HepG2 (cell line): ENCODE data around the gene NSF. TPM values are rescaled to one million over a fixed set of nuclear protein-coding genes. Genes with fewer than 3 reads are reported as not detected.

Experiments used
- ATAC-seq: fragments of 200-7000 bp; cut with Tn5 transposase; 3 replicates; pipeline ENCODE4 v1.9.1; 2020; ENCODE audit warnings: mild to moderate bottlenecking, moderate library complexity
- BruUV-seq: library from RNA; stranded (reverse); fragments of 400-500 nt; replicated peaks from 2 replicates; lab custom pipeline; 2021; lab: Mats Ljungman, UMichigan
- CTCF ChIA-PET: fragments of 300-600 bp; formaldehyde crosslinking; extraction: SDS; loops from one replicate; lab custom pipeline; 2021; ENCODE audit warnings: low total read pairs, inconsistent platforms, low intra/inter-chr PET ratio; lab: Yijun Ruan, JAX
- POLR2A ChIA-PET: fragments of 350-600 bp; sonication (Branson Sonifier 250); formaldehyde crosslinking; loops from one replicate; lab custom pipeline; 2020; ENCODE audit warnings: antibody characterized with exemption, inconsistent platforms; lab: Yijun Ruan, JAX
- DNase-seq: peaks from one replicate; pipeline ENCODE4 v3.0.0-alpha.2; 2015; ENCODE audit warnings: low spot score
- FAIRE-seq: peaks from 3 replicates; lab custom pipeline; 2011; peaks lifted over from hg19 to GRCh38; lab: Jason Lieb, UNC
- H2AFZ ChIP-seq: one replicate; pipeline ENCODE4 v1.6.1; 2011; ENCODE audit warnings: low read length, inconsistent platforms
- H3K27ac ChIP-seq: fragments of 300-600 bp; 3 replicates; pipeline ENCODE4 v1.8.0; 2011; ENCODE audit warnings: mixed run types, mild to moderate bottlenecking, mixed read lengths, low read length, inconsistent platforms; ENCODE audit not compliant: insufficient read depth; ENCODE audit errors: extremely low read length
- H3K27me3 ChIP-seq, 2 experiments: fragments of 200-600 bp in 1 of 2; 2 replicates in 1 of 2; 3 replicates in 1 of 2; pipeline versions ENCODE4 v1.6.0 to v1.8.0; 2011; ENCODE audit warnings: low read length in 2 of 2, mild to moderate bottlenecking in 2 of 2, moderate library complexity in 2 of 2, inconsistent platforms in 1 of 2; ENCODE audit not compliant: insufficient read depth in 2 of 2, control insufficient read depth in 1 of 2
- H3K36me3 ChIP-seq, 2 experiments: fragments of 200-600 bp in 1 of 2; replicated peaks in 1 of 2; 2 replicates in 1 of 2; 3 replicates in 1 of 2; pipeline versions ENCODE4 v1.5.1 to v1.8.0; 2011; ENCODE audit warnings: low read length in 2 of 2, inconsistent platforms in 1 of 2; ENCODE audit not compliant: insufficient read depth in 2 of 2, control insufficient read depth in 1 of 2
- H3K4me1 ChIP-seq: 2 replicates; pipeline ENCODE4 v1.5.1; 2012; ENCODE audit warnings: low read length, inconsistent platforms; ENCODE audit not compliant: insufficient read depth
- H3K4me2 ChIP-seq: 2 replicates; pipeline ENCODE4 v1.6.0; 2011; ENCODE audit warnings: low read depth, low read length, inconsistent platforms
- H3K4me3 ChIP-seq, 3 experiments: fragments of 200-600 bp in 1 of 3; sonication (generic), shearing (Covaris generic) in 1 of 3; replicated peaks in 1 of 3; 2 replicates each; pipeline ENCODE4 v1.5.1; 2011 to 2016; ENCODE audit warnings: low read length in 3 of 3, inconsistent platforms in 2 of 3, low read depth in 2 of 3, mild to moderate bottlenecking in 2 of 3, control low read depth in 1 of 3, mixed read lengths in 1 of 3; ENCODE audit not compliant: insufficient read depth in 1 of 3
- H3K79me2 ChIP-seq: one replicate; pipeline ENCODE4 v1.6.1; 2011; ENCODE audit warnings: low read length, inconsistent platforms; ENCODE audit not compliant: insufficient read depth
- H3K9ac ChIP-seq: 2 replicates; pipeline ENCODE4 v1.6.0; 2011; ENCODE audit warnings: mild to moderate bottlenecking, low read depth, low read length, inconsistent platforms; ENCODE audit not compliant: insufficient read depth
- H3K9me3 ChIP-seq: 2 replicates; pipeline ENCODE4 v1.5.1; 2012; ENCODE audit warnings: mild to moderate bottlenecking, low read length
- H4K20me1 ChIP-seq: 2 replicates; pipeline ENCODE4 v1.6.0; 2011; ENCODE audit warnings: inconsistent platforms, mild to moderate bottlenecking, low read length, moderate library complexity; ENCODE audit not compliant: insufficient read depth
- CEBPB ChIP-seq: IDR thresholded peaks from 2 replicates; pipeline ENCODE4 v1.6.1; 2011; ENCODE audit warnings: low read depth, low read length, improper control_type of control experiment, borderline replicate concordance
- HHEX ChIP-seq: IDR thresholded peaks from 2 replicates; pipeline ENCODE4 v1.6.1; 2016; ENCODE audit warnings: control low read depth
- HIVEP1 ChIP-seq: sonication (generic); formaldehyde crosslinking; IDR thresholded peaks from 2 replicates; pipeline ENCODE4 v1.4.0; 2020; ENCODE audit warnings: mild to moderate bottlenecking, missing genetic modification reagents
- HOXD1 ChIP-seq: sonication (generic); formaldehyde crosslinking; IDR thresholded peaks from 2 replicates; pipeline ENCODE4 v1.5.0; 2020; ENCODE audit warnings: missing genetic modification reagents
- JARID2 ChIP-seq: sonication (generic); formaldehyde crosslinking; IDR thresholded peaks from 2 replicates; pipeline ENCODE4 v1.8.1; 2023; ENCODE audit warnings: missing genetic modification reagents, inconsistent platforms; ENCODE audit not compliant: insufficient replicate concordance
- KDM1A ChIP-seq: IDR thresholded peaks from 2 replicates; pipeline ENCODE4 v1.6.1; 2016; ENCODE audit warnings: missing compliant biosample characterization
- MIXL1 ChIP-seq: IDR thresholded peaks from 2 replicates; pipeline ENCODE4 v1.6.1; 2016
- MXD4 ChIP-seq: IDR thresholded peaks from 2 replicates; pipeline ENCODE4 v1.6.1; 2016; ENCODE audit warnings: mild to moderate bottlenecking, missing biosample characterization, missing genetic modification reagents
- RBM39 ChIP-seq: fragments of 200-400 bp; formaldehyde crosslinking; IDR thresholded peaks from one replicate; pipeline ENCODE4 v1.6.1; 2018; ENCODE audit warnings: antibody characterized with exemption, mild to moderate bottlenecking, low read depth, low read length; ENCODE audit not compliant: poor library complexity, severe bottlenecking
- ZMYM3 ChIP-seq: sonication (generic); formaldehyde crosslinking; IDR thresholded peaks from 2 replicates; pipeline ENCODE4 v1.5.1; 2020; ENCODE audit warnings: mild to moderate bottlenecking, missing genetic modification reagents
- WGBS: methylation state at CpG from one replicate; pipeline ENCODE4 v1.1.6; 2017; ENCODE audit warnings: low lambda C conversion rate; 5-methylcytosine and 5-hydroxymethylcytosine counted together
- in situ Hi-C: cut with HindIII; loops from 2 replicates; pipeline ENCODE4 v1.10.0; 2017; ENCODE audit warnings: low pct_unique_long_range_greater_than_20kb; ENCODE audit not compliant: extremely low pct_ligation_motif_present
- intact Hi-C: fragments of 100-400 bp; cut with micrococcal nuclease; formaldehyde crosslinking; loops from one replicate; pipeline ENCODE4 v1.10.0; 2022; ENCODE audit not compliant: unreplicated experiment
- polyA plus RNA-seq, 8 experiments: library from polyadenylated mRNA; depleted of rRNA in 3 of 8; stranded (reverse) in 7 of 8; unstranded in 1 of 8; fragments of >200 nt; fragmentation: Illumina TruSeq in 4 of 8; extraction: Trizol in 4 of 8; gene quantifications; 2 replicates each; pipeline versions ENCODE4 v1.2.1 to v1.2.3, GENCODE V29; 2011 to 2016; ENCODE audit warnings: low read depth in 4 of 8, missing spikeins in 1 of 8, mixed read lengths in 1 of 8; ENCODE audit not compliant: insufficient read depth in 1 of 8
- total RNA-seq, 5 experiments: library from RNA; depleted of rRNA; stranded (reverse); fragments of >200 nt; fragmentation: Illumina TruSeq; extraction: Trizol; gene quantifications; 2 replicates each; pipeline ENCODE4 v1.2.3, GENCODE V29; 2016; ENCODE audit warnings: low read depth in 1 of 5
- TF ChIP-seq, protein P1 (sequence below): sonication (generic); formaldehyde crosslinking; conservative IDR thresholded peaks from 2 replicates; pipeline ENCODE4 v1.4.0; 2020; ENCODE audit warnings: mild to moderate bottlenecking, missing genetic modification reagents, moderate library complexity
- TF ChIP-seq, protein P2 (sequence below): IDR thresholded peaks from 2 replicates; pipeline ENCODE4 v1.6.1; 2016; ENCODE audit warnings: control low read depth
- TF ChIP-seq, protein P3 (sequence below): sonication (generic); formaldehyde crosslinking; IDR thresholded peaks from 2 replicates; pipeline ENCODE4 v1.4.0; 2020; ENCODE audit warnings: low read depth, missing genetic modification reagents
- TF ChIP-seq, protein P4 (sequence below): fragments of 450-650 bp; IDR thresholded peaks from 2 replicates; pipeline ENCODE4 v1.6.1; 2017

The NSF gene
- total and polyA plus RNA-seq, 2 of the 13 experiments (the other 11 are each of a cell fraction or from before 2014, with no cell fraction given) = 21.9 to 37.8 TPM

DNA sequence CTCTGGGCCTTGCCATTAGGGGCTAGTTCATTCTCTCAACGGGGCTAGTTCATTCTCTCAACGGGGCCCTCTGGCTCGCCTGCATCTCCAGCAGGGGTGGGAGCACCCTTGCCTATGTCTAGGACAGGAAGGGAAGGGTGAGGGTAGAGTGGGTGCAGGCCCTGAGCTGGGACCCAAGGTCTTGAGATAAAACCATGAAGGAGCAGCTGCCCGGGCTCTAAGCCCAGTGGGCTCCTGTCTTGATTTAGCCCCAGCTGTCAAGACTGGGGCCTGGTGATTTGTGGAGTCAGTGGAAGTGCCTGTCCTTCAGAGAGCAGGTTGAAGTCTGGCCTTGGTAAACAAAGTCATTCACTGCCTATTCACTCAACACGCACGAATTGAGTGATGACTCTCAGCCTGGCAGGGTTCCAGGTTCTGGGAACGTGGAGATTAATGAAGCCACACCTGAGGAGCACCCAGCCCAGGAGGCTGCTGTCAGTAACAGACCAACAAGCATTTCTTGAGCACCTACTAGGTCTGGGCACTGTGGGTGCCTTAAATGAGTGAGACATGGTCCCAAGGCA lies 192.6 kb downstream of the NSF start:
- ChIA-PET POLR2A (no interaction called here), CTCF (interaction anchor here (1.2 to 1.5 kb wide), 2 partner anchors 12 to 75 kb away, joined by 3 read pairs; no protein-coding TSS in a partner anchor)
- Histone ChIP-seq H3K79me2 (no peaks in the 10 kb centered on the region), H3K9me3 (no peaks in the 10 kb centered on the region), H3K36me3 (no peaks in the 10 kb centered on the region), H3K27ac (no peak overlapping the region), H4K20me1 (no peaks in the 10 kb centered on the region), H3K27me3 (peaks cover 3 to 34% of the 10 kb centered on the region in 2 experiments; a peak in 3 of 5 replicates), H3K9ac (no peak overlapping the region), H3K4me2 (peak overlapping the region; percentile 72), H2AFZ (no peak overlapping the region), H3K4me3 (peak overlapping the region in 1 of 3 experiments; percentile 35; a peak in 1 of 6 replicates), H3K4me1 (peaks cover 44% of the 10 kb centered on the region)
- no TSS peak for BruUV-seq
- FAIRE-seq (peak; percentile 18), DNase-seq (peak; percentile 58), ATAC-seq (peak; percentile 15)
- in situ Hi-C loops = loop anchor here (10.0 kb wide), 1 partner anchor 48 kb away; no protein-coding TSS in a partner anchor
- WGBS = 4% methylated on average over 6 of the region's 7 CpGs
- intact Hi-C loops = no loop called here
- TF ChIP-seq KDM1A (CRISPR knock-in tag) = peak; percentile 43; the same call in 1 of the 2 replicates
- TF ChIP-seq CEBPB = no peak
- TF ChIP-seq MXD4 (CRISPR knock-in tag) = no peak
- TF ChIP-seq, protein P1, sequence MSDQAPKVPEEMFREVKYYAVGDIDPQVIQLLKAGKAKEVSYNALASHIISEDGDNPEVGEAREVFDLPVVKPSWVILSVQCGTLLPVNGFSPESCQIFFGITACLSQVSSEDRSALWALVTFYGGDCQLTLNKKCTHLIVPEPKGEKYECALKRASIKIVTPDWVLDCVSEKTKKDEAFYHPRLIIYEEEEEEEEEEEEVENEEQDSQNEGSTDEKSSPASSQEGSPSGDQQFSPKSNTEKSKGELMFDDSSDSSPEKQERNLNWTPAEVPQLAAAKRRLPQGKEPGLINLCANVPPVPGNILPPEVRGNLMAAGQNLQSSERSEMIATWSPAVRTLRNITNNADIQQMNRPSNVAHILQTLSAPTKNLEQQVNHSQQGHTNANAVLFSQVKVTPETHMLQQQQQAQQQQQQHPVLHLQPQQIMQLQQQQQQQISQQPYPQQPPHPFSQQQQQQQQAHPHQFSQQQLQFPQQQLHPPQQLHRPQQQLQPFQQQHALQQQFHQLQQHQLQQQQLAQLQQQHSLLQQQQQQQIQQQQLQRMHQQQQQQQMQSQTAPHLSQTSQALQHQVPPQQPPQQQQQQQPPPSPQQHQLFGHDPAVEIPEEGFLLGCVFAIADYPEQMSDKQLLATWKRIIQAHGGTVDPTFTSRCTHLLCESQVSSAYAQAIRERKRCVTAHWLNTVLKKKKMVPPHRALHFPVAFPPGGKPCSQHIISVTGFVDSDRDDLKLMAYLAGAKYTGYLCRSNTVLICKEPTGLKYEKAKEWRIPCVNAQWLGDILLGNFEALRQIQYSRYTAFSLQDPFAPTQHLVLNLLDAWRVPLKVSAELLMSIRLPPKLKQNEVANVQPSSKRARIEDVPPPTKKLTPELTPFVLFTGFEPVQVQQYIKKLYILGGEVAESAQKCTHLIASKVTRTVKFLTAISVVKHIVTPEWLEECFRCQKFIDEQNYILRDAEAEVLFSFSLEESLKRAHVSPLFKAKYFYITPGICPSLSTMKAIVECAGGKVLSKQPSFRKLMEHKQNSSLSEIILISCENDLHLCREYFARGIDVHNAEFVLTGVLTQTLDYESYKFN (CRISPR knock-in tag) = peak; percentile 74
- no peak for TF ChIP-seq HOXD1
- TF ChIP-seq HIVEP1 (CRISPR knock-in tag) = no peak
- TF ChIP-seq RBM39 = no peak
- TF ChIP-seq, protein P2, sequence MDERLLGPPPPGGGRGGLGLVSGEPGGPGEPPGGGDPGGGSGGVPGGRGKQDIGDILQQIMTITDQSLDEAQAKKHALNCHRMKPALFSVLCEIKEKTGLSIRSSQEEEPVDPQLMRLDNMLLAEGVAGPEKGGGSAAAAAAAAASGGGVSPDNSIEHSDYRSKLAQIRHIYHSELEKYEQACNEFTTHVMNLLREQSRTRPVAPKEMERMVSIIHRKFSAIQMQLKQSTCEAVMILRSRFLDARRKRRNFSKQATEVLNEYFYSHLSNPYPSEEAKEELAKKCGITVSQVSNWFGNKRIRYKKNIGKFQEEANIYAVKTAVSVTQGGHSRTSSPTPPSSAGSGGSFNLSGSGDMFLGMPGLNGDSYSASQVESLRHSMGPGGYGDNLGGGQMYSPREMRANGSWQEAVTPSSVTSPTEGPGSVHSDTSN = peak; percentile 56
- peak; percentile 90; the same call in 1 of the 2 replicates for TF ChIP-seq ZMYM3 (CRISPR knock-in tag)
- TF ChIP-seq MIXL1 (CRISPR knock-in tag) = peak; percentile 64; the same call in 1 of the 2 replicates
- TF ChIP-seq, protein P3, sequence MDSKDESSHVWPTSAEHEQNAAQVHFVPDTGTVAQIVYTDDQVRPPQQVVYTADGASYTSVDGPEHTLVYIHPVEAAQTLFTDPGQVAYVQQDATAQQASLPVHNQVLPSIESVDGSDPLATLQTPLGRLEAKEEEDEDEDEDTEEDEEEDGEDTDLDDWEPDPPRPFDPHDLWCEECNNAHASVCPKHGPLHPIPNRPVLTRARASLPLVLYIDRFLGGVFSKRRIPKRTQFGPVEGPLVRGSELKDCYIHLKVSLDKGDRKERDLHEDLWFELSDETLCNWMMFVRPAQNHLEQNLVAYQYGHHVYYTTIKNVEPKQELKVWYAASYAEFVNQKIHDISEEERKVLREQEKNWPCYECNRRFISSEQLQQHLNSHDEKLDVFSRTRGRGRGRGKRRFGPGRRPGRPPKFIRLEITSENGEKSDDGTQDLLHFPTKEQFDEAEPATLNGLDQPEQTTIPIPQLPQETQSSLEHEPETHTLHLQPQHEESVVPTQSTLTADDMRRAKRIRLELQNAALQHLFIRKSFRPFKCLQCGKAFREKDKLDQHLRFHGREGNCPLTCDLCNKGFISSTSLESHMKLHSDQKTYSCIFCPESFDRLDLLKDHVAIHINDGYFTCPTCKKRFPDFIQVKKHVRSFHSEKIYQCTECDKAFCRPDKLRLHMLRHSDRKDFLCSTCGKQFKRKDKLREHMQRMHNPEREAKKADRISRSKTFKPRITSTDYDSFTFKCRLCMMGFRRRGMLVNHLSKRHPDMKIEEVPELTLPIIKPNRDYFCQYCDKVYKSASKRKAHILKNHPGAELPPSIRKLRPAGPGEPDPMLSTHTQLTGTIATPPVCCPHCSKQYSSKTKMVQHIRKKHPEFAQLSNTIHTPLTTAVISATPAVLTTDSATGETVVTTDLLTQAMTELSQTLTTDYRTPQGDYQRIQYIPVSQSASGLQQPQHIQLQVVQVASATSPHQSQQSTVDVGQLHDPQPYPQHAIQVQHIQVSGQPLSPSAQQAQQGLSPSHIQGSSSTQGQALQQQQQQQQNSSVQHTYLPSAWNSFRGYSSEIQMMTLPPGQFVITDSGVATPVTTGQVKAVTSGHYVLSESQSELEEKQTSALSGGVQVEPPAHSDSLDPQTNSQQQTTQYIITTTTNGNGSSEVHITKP = peak; percentile 41; the same call in 1 of the 2 replicates
- TF ChIP-seq, protein P4, sequence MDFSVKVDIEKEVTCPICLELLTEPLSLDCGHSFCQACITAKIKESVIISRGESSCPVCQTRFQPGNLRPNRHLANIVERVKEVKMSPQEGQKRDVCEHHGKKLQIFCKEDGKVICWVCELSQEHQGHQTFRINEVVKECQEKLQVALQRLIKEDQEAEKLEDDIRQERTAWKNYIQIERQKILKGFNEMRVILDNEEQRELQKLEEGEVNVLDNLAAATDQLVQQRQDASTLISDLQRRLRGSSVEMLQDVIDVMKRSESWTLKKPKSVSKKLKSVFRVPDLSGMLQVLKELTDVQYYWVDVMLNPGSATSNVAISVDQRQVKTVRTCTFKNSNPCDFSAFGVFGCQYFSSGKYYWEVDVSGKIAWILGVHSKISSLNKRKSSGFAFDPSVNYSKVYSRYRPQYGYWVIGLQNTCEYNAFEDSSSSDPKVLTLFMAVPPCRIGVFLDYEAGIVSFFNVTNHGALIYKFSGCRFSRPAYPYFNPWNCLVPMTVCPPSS = no peak
- peak; percentile 52; the same call in 1 of the 2 replicates for TF ChIP-seq HHEX (CRISPR knock-in tag)
- no peak for TF ChIP-seq JARID2 (CRISPR knock-in tag)
